Measurements from ENCODE around the gene KLF1. TPM values are rescaled to one million over a fixed set of nuclear protein-coding genes. Genes with fewer than 3 reads are reported as not detected.

Gene KLF1
- total RNA-seq, 1 experiment from 2014 or later: 0.10 TPM

- DNase-seq (ENCODE audit: low read depth, low spot score) (no peak), ATAC-seq (no peak)
- in situ Hi-C loops (cut with HindIII; ENCODE audit: low pct_unique_long_range_greater_than_20kb, low sequenced_read_pairs) (no loop called here), intact Hi-C loops (cut with micrococcal nuclease; ENCODE audit: unreplicated experiment) (no loop called here)
- Histone ChIP-seq H3K4me3 (ENCODE audit: low read depth in 2 of 2, low read length in 2 of 2) (no peak overlapping the region), H3K4me1 (ENCODE audit: control insufficient read depth, insufficient read depth, low read length) (no peaks in the 10 kb centered on the region), H3K27me3 (ENCODE audit: control insufficient read depth, insufficient read depth, low read length) (no peaks in the 10 kb centered on the region), H3K27ac (ENCODE audit: low read length) (no peak overlapping the region), H3K36me3 (ENCODE audit: control insufficient read depth, insufficient read depth, low read length) (peaks cover 5% of the 10 kb centered on the region; the same call in 1 of the 2 replicates), H3K9me3 (ENCODE audit: control insufficient read depth, insufficient read depth, low read depth, low read length) (no peaks in the 10 kb centered on the region)
- no TSS peak for BruUV-seq (replicated peaks)
- TF ChIP-seq CTCF (IDR thresholded peaks at IDR 0.05) (no peak), TCF7L2 (IDR thresholded peaks at IDR 0.05; ENCODE audit: low read depth, low read length) (no peak), POLR2AphosphoS5 (IDR thresholded peaks at IDR 0.05; ENCODE audit: low read depth, low read length) (no peak), REST (IDR thresholded peaks at IDR 0.05; ENCODE audit: insufficient read depth in 1 of 2, low read depth in 2 of 2, low read length in 1 of 2) (no peak), SIN3A (IDR thresholded peaks at IDR 0.05; ENCODE audit: borderline replicate concordance, insufficient read depth, low read depth, low read length) (no peak)
- ChIA-PET POLR2A (no interaction called here), CTCF (interaction anchor here (0.6 kb wide), 1 partner anchor 44 kb away, joined by 6 read pairs; no protein-coding TSS in a partner anchor)
Measured at GRCh38 chr19:12921047-12921446, 34.0 kb upstream of the KLF1 start.

- no peak for ATAC-seq
Measured at GRCh38 chr19:12918253-12918652, 31.3 kb upstream of the KLF1 start.

More at GRCh38 chr19:12918253-12918652, 31.3 kb upstream of the KLF1 start:
- Histone ChIP-seq H3K9me3 (ENCODE audit: control insufficient read depth, insufficient read depth, low read depth, low read length) (no peaks in the 10 kb centered on the region), H3K36me3 (ENCODE audit: control insufficient read depth, insufficient read depth, low read length) (0 out of 2 replicates have a peak, but pooled peaks cover 2% of the 10 kb centered on the region), H3K4me3 (ENCODE audit: low read depth in 2 of 2, low read length in 2 of 2) (no peak overlapping the region), H3K27ac (ENCODE audit: low read length) (no peak overlapping the region), H3K4me1 (ENCODE audit: control insufficient read depth, insufficient read depth, low read length) (no peaks in the 10 kb centered on the region), H3K27me3 (ENCODE audit: control insufficient read depth, insufficient read depth, low read length) (no peaks in the 10 kb centered on the region)
- no peak for DNase-seq (ENCODE audit: low read depth, low spot score)
- BruUV-seq (replicated peaks): no TSS peak
- intact Hi-C loops (cut with micrococcal nuclease; ENCODE audit: unreplicated experiment): no loop called here
- ChIA-PET POLR2A (no interaction called here), CTCF (no interaction called here)
- no peak for TF ChIP-seq TCF7L2 (IDR thresholded peaks at IDR 0.05; ENCODE audit: low read depth, low read length)
- no peak for TF ChIP-seq SIN3A (IDR thresholded peaks at IDR 0.05; ENCODE audit: borderline replicate concordance, insufficient read depth, low read depth, low read length)
- no peak for TF ChIP-seq REST (IDR thresholded peaks at IDR 0.05; ENCODE audit: insufficient read depth in 1 of 2, low read depth in 2 of 2, low read length in 1 of 2)
- TF ChIP-seq POLR2AphosphoS5 (IDR thresholded peaks at IDR 0.05; ENCODE audit: low read depth, low read length): no peak
- no peak for TF ChIP-seq CTCF (IDR thresholded peaks at IDR 0.05)
- in situ Hi-C loops (cut with HindIII; ENCODE audit: low pct_unique_long_range_greater_than_20kb, low sequenced_read_pairs): no loop called here

Measured in Panc1 (cell line).